GM18499 (cell line): ENCODE data around the gene AHCYL1.
"Not testable (repeated sequence)": the region's sequence is repeated elsewhere in the genome, so short reads cannot be mapped to it uniquely, and the experiment has no call there.

Source experiments
- ATAC-seq: cut with Tn5 transposase; IDR thresholded peaks from one replicate; pipeline ENCODE4 v1.9.1; 2021; ENCODE audit warnings: moderate number of reproducible peaks; ENCODE audit not compliant: insufficient read depth, unreplicated experiment

The AHCYL1 gene

GRCh38 chr1:109996476-109996875 is 11.9 kb downstream of the AHCYL1 start:
- ATAC-seq: no peak

DNA sequence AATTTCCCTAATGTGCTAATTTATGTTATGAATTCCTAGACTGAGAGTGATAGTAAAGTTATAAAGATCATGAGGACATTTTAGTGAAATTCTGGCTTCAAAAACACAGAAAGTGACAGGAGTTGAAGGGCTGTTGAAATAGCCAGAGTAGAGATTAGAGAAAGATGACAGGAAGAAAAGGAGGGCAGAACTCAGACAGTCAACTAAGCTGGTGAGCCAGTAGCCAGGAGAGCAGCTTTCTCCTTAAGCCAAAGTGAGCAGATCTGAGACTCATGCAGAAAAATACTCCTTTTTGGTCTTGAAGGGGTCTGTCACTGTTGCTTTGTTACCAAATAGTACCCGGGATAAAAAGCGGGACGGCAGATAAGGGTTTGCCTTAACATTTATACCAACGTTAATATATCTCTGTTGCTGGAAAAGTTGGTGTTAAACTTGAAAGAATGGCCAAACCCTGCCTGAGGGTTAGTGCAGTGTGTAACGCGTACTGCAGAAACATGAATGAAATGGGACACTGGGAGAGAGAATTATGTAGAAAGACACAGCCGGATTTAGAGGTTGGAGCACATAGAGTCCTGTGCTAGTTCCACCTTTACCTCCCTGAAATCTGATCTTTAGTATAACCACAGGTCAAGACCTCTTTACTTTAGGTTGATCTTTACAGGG is 12.8 kb downstream of the AHCYL1 start:
- ATAC-seq: no peak

- no peak for ATAC-seq
Observed at GRCh38 chr1:109997867-109998229, 13.3 kb downstream of the AHCYL1 start.

DNA sequence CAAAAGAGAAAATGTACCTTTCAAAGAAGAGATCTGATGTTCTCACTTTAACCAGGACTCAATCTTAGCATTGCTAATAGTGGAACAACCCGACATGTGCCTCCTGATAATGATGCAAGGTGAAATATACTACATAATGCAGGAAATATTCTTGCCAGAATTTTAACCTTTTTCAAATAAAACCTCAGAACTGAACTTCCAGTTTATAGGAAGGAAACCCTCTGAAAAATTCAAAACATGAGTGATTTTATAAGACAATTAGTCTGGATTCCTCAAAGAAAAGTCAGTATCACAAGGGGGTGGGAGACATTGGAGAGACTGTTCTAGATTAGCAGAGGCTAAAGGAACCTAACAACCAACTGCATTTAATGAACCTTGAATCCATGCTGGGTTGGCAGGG is 18.1 kb downstream of the AHCYL1 start:
- ATAC-seq: no peak

DNA sequence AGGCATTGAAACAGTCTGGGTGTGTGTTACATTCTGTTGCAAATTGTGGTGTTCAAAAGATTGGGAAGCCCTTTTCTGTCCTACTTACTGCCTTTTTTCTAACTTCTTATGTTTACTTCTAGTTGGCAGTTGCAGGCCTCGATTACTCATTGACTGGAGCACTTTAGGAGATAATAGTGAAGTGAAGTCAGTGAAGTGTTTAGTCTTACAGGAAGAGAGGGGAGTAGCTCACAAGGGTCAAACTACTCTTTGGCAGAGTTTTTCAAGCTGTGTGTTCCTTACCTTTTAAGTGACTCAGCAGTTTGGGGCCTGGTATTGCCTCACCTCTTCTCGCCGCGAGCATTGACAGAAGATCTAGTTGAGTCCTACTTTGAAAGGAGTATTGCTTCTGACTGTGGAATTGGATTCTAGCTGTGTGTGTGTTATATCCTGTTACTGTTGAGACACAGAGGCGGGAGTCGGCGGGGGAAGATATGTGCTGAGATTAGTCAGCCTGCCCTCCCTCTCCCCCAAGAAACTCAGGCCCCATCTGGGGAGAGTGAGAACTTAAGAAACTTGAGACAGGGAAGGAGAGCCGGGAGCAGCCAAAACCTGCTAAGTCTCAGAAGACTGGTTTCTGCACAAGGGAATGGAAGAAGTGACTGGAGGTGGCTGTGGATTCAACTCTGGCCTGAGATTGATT is 19.3 kb downstream of the AHCYL1 start:
- no peak for ATAC-seq

DNA sequence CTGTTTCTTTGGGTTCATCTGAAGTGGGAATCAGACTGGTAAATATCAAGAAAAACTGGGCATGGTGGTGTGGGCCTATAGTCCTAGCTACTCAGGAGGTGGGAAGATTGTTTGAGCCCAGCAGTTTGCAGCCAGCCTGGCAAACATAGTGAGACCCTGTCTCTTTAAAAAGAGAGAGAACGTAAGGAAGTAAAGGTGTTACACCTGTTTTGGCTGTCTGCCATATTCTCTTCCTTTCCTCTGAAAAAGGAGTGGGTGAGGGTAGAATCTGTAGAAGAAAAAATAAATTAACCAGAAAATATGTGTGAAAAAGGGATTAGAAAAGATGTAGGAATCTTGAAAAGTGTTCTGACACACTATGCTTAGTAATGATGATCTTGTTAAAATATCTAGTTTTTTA is 20.0 kb downstream of the AHCYL1 start:
- ATAC-seq: no peak

DNA sequence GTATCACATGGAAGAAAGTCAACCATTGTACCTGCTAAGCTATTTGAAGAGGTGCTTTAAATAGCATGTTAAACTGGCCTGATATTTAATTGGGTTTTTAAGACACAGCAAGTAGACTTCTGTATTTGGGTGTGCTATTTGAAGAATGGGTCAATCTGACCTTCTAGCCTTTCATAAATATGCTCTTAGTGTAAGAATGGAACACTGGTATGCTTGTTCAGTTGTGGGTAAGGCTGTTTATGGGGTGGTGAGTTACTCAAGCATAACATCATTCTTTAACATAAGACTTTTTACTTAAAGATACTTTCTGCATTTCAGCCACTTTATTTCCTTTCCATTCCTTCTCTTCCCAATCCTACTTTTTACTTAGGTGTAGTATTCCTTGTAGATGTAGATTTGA is 21.4 kb downstream of the AHCYL1 start:
- no peak for ATAC-seq

GRCh38 chr1:110006516-110006915 is 22.0 kb downstream of the AHCYL1 start:
- no peak for ATAC-seq

GRCh38 chr1:110007046-110007830 is 22.7 kb downstream of the AHCYL1 start:
- ATAC-seq: no peak

DNA sequence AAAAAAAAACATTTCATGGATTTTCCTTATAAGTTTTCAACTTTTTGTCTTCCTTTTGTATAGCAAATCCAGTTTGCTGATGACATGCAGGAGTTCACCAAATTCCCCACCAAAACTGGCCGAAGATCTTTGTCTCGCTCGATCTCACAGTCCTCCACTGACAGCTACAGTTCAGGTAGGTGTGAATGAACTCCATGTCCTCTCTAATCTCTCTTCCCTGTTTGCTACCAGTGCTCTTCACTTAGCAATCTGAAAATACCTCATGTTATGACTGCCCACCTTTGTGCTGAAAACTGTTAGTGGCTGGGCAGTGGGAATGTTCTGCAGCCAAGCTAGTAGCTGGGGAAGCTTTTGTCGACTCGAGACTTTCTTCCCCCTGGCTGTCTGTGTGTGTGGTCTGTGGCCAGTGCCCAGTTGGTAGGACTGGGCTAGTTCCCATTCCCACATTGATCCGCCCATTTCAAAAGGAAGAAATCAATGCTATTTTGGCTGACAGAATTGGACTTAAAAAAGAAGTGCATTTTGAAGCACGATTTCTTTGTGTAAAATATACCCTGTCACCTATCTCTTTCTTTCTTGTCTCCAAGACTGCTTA is 24.5 kb downstream of the AHCYL1 start:
- ATAC-seq: no peak

- ATAC-seq: peak; percentile 88
Observed at GRCh38 chr1:110011527-110012041, 27.0 kb downstream of the AHCYL1 start.

GRCh38 chr1:110012100-110012780 is 27.7 kb downstream of the AHCYL1 start:
- ATAC-seq: peak; percentile 37

DNA sequence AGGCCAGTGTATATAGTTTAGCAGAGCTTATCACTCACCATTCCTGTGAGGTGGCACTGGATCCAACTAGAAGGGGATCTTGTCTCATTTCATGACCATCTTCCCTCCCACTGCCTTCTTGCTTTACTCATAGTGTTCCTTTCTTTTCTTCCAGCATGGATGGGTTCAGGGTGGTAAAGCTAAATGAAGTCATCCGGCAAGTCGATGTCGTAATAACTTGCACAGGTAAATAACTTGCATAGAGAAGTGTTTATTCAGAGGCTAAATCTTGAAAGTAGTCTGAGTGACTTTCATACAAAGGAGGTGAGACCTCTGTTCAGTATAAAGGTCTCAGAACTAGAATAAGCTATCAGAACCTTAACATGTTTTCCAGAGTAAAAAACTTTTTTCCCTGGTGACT is 33.2 kb downstream of the AHCYL1 start:
- ATAC-seq: no peak

- ATAC-seq: no peak
Observed at GRCh38 chr1:110018396-110018795, 33.8 kb downstream of the AHCYL1 start.

- no peak for ATAC-seq
Observed at GRCh38 chr1:110019770-110020169, 35.2 kb downstream of the AHCYL1 start.

DNA sequence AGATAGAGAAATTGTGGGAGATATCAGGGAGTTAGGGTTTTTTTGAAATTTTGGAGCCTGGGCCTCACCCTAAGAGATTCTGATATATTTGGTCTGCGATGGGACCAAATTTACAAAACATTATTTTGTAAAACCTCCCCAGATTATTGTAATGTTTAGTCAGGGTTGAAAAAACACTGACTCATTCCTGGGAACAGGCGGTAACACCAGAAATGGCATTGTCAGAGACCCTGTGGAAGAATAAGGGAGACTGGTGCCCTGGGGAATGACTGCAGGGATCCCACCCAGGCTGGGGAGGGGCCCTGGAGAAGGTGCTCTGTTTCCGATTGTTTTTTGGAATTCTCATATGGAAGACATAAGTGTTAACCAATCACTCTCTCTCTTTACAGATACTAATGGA is 36.7 kb downstream of the AHCYL1 start:
- ATAC-seq: no peak

GRCh38 chr1:110024613-110025012 is 40.0 kb downstream of the AHCYL1 start:
- ATAC-seq: no peak

DNA sequence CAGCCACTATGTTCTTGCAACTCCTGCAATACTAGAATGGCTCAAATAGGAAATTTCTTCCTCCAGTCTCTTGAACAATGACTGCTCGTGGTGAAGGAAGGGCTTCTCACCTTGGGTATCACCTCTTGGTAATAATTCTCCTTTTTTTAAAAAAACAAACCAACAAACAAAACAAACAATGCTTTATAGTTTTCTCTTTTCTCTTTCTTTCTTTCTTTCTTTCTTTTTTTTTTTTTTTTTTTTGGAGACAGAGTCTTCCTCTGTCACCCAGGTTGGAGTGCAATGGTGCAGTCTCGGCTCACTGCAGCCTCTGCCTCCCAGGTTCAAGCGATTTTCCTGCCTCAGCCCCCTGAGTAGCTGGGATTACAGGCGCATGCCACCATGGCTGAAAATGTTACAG is 46.1 kb downstream of the AHCYL1 start:
- not testable (repeated sequence) for ATAC-seq

GRCh38 chr1:110032327-110032726 is 47.8 kb downstream of the AHCYL1 start:
- no peak for ATAC-seq

DNA sequence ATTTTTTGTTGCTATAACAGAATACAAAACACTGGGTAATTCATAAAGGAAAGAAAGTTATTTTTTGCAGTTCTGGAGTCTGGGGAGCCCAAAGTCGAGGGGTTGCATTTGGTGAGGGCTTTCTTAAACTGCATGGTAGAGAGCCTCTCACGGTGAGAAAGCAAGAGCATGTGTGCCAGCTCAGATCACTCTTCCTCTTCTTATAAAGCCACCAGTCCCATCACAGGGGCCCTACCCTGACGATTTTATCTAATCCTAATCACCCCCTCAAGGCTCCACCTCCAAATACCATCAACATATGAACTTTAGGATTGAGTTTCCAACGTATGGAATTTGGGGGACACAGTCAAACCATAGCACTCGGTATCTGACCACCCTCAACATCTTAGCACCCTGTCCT is 48.9 kb downstream of the AHCYL1 start:
- no peak for ATAC-seq
